Hematopoietic multipotent progenitor cell treated with erythropoietin and hydrocortisone succinate and interleukin-3 and kit ligand, for 15 days (in vitro differentiated cells): ENCODE data around the gene ANKRD10.
"Not testable (repeated sequence)": the region's sequence is repeated elsewhere in the genome, so short reads cannot be mapped to it uniquely, and the experiment has no call there.

ENCODE experiments used
- DNase-seq: peaks from one replicate; pipeline ENCODE4 v3.0.0-alpha.2; 2015; ENCODE audit warnings: low spot score

ANKRD10 gene

DNA sequence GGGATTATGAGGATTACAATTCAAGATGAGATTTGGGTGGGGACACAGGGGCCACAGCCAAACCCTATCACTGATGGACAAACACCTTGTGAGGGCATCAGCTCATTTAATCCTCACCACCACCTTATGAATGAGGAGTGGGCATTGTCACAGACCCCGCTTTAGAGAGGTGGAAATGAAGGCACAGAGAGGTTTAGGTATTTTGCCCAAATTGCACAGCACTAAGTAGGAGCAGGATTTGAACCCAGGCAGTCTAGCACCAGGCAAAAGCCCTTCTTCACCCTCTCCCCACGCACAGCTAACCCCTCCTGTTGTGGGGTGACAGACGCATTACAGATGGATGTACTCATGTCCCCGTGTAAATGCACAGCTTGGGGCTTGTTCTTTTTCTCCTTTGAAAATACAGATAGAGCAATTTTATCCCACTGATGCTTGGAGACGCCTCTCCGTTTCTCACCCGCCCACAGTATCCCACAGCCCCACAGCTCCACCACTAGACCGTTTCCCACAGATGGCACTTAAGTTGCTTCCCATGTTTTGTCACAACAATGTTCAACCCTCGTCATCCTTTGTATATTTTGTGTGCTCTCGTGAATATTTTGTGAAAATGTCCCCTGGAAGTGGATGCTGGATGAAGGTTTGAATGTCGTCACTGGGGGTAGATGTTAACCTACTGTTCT lies 48.2 kb downstream of the ANKRD10 start:
- DNase-seq: no peak

DNA sequence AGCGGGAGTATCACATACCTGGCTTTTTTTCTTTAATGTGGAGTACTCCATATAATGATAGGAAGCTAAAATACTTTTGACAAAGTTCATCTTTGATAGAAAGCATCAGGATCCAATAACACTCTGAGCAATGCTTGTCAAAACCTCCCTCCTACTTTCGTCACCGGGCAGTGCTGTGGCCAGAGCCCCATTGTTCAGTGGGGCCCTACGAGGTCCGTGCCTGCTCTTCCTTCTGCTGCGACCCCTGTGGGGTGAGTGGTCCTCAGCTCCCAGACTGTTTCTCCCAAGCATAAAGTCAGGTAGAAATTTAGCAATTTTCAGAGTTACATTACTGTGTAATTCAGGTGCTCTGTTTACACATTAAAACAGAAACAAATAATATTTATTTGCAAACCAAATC lies 51.2 kb downstream of the ANKRD10 start:
- no peak for DNase-seq

DNA sequence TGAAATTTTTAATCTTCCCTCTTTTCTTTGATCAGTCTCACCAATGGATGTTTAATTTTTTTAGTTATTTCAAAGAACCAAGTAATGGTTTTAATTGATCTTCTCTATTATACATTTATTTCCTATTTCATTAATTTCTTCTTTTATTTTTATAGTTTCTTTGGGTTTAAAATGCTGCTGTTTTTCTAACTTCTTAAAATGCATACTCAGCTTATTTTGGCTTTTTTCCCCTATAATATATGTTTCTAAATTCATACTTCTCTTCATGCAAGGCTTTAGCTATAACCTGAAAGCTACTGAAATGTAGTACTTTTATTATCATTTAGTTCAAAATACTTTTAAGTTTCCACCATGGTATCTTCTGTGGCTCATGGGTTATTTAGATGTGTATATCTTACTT lies 53.9 kb downstream of the ANKRD10 start:
- no peak for DNase-seq

DNA sequence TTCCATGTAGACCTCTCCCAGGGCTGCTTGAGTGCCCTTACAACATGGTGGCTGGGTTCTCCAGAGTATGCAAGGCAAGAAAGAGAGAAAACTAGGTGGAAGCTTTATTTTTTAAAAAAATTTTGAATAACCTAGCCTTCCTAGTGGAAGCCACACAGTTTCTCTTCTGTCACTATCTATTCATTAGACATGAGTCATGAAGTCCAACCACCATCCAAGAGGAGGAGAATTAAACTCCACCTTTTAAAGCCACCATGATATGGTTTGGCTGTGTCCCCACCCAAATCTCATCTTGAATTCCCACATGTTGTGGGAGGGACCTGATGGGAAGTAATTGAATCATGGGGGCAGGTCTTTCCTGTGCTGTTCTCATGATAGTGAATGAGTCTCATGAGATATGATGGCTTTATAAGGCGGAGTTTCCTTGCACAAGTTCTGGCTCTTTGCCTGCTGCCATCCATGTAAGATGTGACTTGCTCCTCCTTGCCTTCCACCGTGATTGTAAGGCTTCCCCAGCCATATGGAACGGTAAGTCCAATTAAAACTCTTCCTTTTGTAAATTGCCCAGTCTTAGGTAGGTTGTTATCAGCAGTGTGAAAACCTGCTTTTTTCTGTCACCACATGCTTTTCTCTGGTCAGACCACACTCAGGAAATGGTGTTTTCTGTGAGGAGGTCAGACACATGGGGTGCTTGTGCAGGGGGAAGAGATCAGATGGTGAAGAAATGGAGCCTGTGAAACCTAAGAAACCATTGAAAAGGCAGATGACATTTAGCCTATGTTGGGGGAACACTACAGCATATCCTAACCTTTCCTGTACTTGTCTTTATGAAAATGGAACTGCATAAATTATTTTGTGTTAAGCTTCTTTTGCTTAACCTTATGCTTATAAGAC lies 57.7 kb downstream of the ANKRD10 start:
- DNase-seq: no peak

DNA sequence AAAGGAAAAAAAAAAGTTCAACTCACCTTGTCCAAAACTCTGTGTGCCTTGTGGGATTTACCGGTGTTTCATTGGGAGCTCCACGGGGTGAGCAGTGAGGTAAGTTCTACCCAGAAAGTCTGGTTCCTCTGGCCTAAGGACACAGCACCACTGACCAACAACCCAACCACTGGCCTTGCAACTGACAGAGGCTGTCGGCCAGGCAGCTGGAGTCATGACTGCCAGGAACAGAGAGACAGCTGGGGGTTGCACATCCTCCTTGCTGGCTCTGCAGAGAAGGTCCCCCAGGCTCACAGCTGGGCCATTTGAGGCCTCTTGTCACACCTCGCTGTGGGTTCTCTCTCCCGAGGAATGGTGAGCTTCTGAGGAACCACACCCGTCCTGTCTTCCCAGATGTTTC lies 59.5 kb downstream of the ANKRD10 start:
- DNase-seq: no peak

DNA sequence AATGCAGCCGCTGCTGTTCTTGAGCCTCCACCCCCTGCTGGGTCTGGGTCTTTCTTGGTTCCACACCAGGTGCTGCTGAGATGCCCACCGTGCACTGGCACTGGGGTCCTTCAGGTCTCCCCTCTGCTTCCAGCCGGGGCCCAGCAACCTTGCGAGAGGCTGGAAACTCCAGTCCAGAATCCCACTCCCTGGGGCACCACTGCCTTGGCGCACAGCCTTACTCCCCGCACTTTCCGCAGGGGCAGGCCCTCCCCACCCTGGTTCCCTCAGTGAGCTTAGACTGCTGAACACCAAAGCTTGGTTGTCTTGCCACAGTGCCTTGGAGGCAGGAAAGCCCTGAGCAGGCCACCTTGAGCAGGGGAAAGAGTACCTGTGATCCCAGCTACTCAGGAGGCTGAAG lies 60.0 kb downstream of the ANKRD10 start:
- DNase-seq: no peak

DNA sequence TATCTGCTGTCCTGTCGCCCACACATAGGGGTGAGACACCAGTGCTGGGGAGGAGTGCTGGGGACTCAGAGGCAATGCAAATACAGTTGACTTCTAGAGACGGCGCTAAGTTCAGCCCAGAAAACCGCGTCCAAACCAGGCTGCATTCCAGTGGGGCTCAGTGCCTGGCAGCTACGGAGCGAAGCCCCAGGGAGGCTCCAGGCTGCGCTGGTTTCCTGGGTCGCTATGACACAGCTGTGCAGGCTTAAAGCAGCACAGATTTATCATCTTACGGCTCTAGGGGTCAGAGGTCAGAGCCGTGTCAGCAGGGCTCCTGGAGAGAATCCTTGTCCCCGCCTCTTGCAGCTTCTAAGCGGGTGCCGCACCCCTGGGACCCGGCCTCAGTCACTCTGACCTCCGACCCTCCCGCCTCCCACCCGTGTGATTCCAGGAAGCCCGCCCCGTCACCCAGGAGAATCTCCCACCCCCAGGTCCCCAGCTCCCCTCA lies 61.6 kb downstream of the ANKRD10 start:
- DNase-seq: no peak

DNA sequence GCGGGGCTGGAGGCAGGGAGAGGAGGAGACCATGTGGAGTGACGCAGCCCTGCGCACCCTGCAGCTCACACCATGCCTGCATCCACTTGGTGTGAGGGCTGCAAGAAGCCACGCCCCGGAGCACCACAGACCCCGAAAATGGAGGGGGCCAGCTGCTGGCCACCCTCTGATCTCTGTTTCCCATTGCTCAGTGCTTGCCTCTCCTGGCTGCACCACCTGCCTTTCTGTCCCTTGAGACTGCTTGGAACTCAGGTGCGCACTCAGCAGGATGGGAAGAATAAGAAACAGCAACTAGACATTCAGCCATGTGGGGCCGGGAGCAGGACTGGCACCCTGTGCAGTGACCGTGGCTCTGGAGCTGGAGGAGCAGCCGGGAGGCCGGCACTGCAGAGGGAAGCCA lies 64.0 kb downstream of the ANKRD10 start:
- no peak for DNase-seq

DNA sequence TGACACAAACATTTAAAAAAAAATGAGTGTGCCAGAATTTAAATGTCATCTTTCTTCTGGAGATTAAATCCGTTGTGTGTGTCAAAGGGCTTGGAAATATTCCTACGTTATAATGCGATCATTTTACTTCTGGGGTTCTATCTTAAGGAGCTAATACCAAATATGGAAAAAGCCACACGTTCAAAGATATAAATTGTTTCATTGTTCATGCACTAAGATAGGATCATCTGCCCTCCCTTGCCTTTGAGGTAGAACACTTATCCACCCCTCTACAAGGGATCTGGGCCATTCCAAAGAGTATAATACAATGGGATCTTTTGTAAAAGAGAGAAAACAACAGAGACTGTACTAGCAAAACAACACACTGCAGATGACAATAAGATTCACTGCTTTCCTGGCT lies 64.9 kb downstream of the ANKRD10 start:
- DNase-seq: no peak

DNA sequence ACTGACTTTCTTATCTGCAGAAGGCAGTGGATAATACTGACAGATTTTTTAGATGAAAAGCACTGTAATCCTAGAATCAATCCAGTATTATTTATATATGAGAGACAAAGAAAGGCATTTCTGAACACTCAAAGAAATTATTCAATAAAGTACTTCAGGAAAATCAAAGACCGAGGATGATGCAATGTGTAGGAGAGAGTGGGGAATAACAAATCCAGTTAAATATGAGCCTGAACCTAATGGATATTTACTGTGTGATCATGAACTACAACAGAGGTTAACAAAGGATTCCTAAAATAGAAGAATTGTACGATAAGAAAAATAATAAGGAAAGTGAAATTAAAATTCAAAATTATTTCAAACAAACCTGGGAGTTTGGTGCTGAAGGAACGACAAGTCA lies 69.3 kb downstream of the ANKRD10 start:
- no peak for DNase-seq

DNA sequence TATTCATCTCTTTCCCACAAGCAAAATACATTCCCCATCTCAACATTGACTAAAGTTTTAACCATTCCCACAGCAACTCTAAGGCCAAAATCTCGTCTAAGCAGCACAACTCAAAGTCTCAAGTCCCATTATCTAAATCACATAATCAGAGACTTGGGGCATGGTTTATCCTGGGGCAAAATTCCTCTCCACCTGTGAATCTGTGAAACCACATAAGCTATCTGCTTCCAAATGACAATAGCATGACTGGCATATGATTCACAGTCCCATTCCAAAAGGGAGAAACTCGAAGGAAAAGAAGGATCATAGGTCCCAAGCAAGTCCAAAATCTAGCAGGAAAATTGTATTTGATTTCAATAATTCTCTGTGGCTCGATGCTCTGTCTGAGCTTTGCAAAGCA lies 73.0 kb downstream of the ANKRD10 start:
- no peak for DNase-seq

DNA sequence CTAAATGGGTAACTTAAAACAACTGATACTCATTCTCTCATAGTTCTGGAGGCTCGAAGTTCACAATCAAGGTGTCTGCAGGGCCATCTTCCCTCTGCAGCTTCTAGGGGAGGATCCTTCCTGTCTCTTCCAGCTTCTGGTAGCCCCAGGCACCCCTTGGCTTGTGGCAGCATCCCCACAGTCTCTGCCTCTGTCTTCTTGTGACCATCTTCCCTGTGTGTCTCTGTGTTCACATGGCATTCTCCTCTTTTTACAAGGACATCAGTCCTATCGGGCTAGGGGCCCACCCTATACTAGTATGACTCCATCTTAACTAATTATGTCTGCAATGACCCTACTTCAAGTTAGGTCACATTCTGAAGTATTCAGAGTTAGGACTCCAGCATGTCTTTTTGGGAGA lies 73.5 kb downstream of the ANKRD10 start:
- DNase-seq: no peak

DNA sequence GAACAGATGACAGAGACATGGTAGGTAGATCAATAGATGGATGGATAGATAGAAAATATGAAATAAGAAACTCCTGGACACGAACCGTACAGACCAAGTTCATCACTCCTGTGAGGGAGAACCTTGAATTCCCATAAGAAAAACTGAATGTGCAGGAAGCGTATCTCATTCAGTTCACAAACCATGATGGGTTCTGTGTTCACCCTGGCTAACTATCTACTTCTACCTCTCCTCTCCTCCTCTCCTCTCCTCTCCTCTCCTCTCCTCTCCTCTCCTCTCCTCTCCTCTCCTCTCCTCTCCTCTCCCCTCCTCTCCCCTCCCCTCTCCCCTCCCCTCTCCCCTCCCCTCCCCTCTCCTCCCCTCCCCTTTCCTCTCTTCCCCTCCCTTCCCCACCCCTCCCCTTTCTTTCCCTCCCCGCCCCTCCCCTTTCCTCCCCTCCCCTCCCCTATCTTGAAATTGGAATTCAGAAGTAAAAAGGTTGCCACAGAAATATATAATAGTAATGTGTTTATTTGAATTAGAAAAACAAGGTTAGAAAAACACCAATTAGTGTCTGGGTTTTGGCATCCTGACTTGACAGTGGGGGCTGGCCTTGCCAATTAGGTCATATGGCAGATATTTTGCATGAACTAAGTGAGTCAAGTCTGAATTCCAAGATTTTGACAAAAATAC lies 75.9 kb downstream of the ANKRD10 start:
- DNase-seq: no peak

DNA sequence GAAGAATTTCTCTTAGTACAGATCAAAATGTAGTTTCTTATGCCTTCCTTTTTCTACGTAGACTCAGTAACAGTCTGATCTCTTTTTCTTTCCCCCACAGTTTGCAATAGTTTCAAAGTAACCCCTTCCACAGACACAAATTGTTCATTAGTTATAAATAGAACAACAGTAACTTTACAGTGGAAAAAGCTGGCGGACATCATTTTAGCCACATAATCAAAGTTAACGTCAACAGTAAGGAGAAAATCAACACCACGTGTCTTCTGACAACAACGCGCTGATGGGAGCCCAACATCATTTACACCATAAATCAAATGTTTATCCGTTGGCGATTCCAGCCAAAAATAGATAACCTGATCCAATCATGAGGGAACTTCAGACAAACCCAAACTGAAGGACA lies 76.8 kb downstream of the ANKRD10 start:
- no peak for DNase-seq

DNA sequence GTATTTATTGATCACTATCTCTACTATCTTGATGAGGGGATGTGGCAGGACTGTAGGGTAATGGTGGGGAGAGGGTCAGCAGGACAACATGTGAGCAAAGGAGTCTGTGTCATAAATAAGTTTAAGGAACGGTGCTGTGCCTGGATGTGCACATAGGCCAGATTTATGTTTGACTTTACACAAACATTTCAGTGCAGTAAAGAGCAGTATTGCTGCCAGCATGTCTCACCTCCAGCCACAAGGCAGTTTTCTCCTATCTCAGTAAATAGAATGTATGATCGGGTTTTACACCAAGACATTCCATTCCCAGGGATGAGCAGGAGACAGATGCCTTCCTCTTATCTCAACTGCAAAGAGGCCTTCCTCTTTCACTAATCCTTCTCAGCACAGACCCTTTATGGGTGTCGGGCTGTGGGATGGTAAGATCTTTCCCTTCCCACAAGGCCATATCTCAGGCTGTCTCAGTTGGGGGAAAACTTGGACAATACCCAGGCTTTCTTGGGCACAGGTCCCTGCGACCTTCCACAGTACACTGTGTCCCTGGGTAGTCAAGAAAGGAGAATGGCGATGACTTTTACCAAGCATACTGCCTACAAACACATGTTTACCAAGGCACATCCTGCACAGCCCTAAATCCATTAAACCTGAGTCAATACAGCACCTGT lies 77.3 kb downstream of the ANKRD10 start:
- not testable (repeated sequence) for DNase-seq

DNA sequence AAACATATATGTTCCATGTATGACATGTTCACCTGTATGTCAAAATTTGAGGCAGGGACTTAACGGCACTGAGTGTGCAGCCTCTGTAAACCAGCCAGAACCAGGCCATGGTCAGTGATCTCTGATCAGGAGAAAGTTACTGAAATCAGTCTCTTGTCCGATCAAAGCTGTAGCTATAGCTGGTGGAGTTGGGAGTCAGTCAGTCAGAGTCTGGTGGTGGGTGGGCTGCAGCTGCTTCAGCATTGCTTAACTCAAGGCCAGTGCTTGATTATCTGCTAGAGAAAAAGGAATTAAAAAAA lies 78.3 kb downstream of the ANKRD10 start:
- DNase-seq: no peak

DNA sequence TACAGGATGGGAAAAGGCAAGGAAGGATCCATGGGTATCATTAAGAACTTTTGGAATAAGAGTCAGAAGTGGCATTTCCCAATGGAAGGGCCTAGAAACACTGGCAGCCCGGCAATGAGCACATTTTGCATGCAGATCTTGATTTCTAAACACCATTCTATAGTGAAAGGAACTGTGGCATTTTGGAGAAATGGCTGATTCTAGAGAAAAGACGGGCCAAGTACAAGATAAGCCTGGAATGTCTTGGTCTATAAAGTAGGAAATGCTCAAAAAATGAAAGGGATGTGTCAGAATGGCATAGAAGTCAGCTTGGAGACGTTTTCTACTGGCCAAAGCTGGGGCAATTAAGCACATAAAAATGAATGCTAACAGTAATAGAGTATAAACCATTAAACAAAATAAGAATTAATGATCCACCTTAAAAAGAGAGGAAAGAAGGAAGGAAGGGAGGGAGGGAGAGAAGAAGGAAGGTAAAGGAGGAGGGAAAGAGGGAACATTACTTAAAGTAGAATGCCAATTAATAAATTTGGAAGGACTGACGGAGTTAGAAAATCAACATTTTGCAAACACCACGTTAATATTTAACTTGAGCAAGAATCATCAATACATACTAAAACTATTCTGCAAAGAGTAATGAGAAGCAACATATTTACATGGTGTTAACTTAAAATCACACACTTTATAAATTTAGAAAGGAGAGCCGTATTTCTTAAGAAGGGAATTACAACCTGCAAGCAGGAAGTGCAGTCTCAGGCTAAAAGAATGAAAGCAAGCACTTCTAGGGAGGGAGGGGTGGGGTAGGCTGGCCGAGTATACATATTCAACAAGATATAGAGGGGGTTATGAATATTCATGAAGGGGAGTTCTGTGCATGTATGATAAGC lies 78.9 kb downstream of the ANKRD10 start:
- no peak for DNase-seq

DNA sequence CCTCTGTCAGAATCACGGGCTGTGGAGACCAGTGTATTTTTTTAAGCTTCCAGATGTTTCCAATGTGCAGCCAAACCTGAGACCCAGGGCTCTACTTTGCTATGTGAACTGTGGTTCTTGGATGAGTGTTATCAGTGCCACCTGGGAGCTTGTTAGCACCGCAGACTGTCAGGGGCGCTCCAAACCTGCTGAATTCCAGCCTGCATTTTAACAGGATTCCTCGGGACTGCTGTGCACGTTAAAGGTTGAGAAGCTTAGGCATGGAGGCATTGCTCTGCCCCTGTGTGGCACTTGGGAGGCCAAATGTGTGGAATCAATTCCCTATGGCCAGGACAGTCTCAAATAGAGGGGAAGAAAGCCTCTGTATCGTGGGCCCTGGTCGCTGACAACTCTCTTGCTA lies 80.3 kb downstream of the ANKRD10 start:
- no peak for DNase-seq

DNA sequence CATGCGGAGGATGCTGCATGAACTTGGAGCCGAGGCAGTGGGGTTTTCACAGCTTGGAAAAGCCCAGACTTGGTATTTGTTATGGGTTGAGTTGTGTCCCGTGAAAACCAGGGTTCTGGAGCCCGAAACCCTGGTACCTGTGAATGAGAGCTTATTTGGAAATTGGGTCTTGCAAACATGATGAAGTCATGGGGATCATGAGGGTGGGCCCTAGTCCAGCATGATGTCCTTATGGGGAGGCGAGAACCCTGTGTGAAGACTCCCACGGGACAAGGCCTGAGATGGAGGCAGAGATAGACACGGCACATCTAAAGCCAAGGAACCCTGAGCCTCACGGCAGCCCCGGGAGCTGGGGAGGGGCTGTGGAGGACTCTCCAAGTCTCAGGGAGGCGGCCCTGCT lies 82.3 kb downstream of the ANKRD10 start:
- no peak for DNase-seq

DNA sequence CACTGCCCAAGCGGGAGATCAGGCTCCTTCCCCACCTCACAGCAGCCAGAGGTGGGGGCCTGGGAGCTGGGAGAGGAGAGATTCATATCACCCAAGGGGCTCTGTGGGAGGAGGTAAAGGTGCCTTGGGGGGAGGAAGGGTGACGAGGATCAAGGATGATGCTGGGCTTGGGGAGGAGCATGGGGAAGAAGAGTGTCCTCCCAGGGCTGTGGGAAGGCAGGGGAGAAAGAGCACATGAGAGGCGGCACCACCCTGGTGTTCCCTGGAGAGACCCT lies 82.7 kb downstream of the ANKRD10 start:
- DNase-seq: no peak

DNA sequence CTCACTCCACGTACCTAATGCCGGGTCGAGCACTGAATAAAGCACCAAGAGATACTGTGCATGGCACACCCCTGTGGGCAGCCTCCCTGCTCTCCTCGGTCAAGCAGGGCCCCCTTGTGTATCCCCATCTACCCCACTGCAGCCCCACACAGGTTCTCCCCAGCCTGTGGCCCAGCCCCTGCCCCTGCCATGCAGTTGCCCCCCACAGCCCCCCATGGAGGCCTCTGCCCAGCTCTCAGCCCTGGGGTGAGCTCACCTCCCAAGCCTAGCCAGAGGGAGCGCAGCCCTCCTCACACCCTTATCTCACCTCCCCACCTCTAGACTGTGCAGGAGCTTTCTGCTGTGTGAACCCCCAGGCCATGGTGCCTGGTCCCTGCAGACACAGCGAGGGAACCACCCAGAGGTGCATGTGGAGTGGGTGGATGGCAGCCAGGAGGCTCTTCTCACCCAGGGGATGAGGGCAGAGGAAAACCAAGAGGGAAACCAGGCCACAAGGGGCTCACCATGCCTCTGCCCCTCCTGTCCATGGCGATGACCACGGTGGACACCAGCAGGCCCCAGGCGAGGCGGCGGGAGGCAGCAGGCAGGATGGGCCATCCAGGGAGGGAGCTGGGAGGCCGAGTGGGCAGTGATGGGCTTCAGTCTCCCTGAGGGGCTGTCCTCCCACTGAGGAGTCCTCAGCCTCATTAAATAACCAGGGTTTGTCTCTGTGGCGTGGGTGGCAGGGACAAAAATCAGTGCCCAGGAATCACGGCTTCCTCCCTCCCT lies 83.2 kb downstream of the ANKRD10 start:
- DNase-seq: no peak
